ENCODE measurements around the gene RHBDD1.
"Not testable (repeated sequence)": the region's sequence is repeated elsewhere in the genome, so short reads cannot be mapped to it uniquely, and the experiment has no call there.

RHBDD1 gene

DNA sequence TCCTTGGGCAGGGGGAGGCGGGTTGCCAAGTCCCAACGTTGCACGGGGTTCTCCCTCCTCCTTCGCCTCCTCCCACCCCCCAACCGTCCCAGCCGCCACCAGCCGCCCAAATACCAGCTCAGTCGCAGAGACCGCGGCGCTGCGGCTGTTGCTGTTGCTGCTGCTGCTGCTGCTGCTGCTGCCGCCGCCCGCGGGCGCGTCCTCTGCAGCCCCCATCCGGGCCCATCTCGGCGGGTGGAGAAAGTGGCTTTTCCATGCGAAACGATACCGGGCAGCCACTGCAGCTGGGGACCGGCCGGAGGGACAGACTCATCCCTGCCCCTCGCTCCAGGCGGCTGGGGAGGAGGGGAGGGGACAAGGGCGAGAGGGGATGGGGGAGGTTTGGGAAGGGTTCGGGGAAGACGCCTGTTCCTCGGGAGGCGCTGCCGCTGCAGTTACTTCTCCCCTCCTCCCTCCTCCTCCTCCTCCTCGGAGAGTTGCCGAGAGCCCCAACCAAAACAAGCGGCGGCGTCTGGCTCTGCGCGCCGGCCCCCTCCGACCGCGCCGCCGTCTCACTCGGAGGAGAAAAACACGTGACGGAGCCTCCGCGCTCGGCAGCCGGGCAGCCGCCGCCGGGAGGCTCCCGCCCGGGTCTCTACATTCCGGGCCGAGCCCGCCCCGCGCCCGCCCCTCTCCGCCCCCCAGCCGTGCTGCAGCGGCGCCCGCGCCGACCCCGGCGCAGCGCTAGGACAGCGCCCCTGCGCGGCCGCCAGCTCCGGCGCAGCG is 36.5 kb upstream of the RHBDD1 start, which contains the start of gene IRS1:
Gene IRS1, minus strand, starts transcription at position 610 of the 765 bp plus-strand sequence. CDS start 1,082 bp downstream, outside the sequence.
- DNase-seq (ENCODE audit: extremely low read depth in 1 of 2, low read depth in 1 of 2), result peak in 1 of 2 donors; percentile 26

DNA sequence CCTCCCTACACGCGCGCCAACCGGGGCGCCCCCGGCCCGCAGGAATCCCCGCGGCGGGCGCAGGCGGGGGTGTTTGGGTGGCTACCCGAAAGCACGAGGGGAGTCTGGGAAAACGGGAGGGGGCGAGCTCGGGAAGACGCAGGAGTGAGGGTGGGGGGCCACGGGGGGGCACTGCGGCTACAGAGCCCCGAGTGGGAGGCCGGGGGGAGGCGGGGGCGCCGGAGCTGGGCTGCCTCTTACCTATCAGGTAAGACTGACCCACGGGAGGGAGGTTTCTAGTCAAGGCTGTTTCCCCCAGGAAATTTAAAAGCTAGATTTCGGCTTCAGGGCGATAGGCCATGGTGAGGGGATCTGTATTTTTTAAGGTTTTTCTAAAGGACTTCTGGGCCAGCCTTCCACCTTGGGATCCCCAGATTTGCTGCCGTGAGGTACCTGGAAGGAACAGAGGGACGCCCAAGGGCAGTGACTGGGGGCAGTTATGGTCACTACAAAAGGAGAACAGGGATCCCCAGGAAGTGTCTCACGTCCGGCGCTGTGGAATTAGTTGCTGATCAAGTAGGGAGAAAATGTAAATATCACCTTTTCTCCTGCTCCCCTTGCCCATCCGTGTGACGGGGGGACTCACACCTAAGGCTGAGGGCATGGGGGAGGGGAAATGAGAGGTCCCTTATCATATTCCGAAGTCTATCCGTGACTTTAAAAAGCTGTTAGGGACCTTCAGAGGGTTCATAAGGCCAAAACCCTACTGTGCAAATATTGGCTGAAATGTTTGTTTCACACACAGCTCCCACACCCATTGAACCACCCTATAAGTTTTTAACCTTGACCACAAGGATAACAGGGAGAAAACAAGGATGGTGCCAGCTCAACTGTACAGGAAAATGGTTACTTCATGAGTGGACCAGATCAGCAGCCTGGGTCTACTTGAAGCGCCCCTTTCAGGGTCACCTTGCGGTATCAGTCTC is 35.6 kb upstream of the RHBDD1 start:
- DNase-seq (ENCODE audit: extremely low read depth in 1 of 2, low read depth in 1 of 2), result no peak

DNA sequence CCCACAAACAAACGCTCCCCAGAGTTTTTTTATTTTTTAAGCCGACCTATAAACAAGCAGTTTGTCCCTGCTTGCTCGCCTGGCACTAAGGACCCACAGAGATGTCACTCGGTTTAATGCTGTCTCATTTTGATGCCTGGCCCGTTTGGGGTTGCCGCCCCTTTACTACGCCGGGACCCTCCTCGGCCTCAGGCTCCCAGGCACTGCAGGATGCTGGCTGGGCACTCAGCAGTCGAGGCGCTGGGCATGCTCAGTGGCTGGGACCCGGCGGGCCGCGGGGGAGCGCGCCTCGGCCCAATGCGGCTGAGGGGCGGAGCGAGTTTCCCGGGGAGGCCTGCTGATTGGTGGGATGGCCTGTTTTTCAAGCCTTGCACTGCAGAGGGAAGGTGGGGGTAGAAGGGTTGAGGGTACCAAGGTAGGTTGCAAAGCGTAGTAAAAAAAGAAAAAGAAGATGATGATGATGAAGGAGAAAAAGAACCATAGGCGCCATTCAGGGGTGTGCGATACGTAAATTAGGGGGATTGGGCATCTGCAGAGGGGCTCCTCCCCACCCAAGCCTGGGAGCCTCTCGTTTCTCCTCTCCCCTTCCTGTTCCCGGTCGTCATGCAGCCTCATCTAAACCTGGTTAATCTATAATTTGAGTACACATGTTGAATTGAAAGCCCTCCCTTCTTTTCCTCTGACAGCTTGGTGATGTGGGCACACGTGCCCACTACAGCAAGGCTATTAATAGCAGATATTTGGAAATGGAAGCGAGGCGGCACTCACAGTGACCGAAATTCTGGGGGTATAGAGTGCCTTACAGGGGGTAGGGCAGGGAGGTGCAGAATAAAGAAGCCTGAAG is 34.7 kb upstream of the RHBDD1 start:
- DNase-seq (ENCODE audit: extremely low read depth in 1 of 2, low read depth in 1 of 2), result peak; percentile 60 to 61

GRCh38 chr2:226802573-226802972 is 33.3 kb upstream of the RHBDD1 start:
- no peak for DNase-seq (ENCODE audit: extremely low read depth in 1 of 2, low read depth in 1 of 2)

DNA sequence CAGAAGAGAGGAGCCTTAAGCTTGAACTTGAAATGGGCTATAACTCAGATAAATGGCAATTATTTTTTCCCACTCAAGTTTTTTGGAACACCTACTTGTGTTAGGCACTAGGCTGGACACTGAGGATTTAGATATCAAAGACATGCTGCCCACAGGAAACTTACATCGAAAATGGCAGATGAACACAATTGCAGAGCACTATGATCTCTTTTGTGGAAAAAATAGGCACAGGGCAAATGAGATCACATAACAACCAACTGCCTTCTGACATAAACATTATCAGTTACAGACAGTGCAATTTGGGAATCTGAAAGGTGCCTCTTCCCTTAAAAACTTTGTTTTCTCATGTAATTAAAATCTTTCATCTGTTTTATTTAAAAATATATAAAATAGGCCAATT is 32.4 kb upstream of the RHBDD1 start:
- no peak for DNase-seq (ENCODE audit: extremely low read depth in 1 of 2, low read depth in 1 of 2)

DNA sequence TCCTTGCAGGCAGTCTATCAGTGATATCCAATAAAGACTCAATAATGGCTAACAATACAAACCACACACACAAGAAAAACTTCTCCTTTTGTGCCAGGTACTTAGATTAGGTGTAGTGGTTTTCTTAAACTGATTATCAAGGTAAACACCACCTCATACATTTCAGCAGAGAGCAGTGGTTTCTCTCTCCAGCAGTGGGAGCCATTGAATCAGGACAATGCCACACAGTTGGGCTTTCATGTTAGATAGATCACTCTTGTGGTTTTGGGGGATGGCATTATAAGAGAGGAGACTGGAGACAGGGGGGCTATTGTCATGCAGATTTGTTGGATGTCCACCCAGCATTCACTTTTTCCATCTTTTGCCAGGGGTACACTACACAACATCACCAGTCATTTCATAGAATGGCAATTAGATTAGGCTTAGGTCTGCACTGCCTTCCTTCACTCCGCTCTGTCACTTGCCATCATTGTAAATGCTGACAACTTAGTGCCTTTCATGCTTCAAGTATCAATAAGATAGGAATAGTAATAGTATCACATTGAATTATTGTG is 22.6 kb upstream of the RHBDD1 start:
- DNase-seq (ENCODE audit: extremely low read depth in 1 of 2, low read depth in 1 of 2), result no peak

- DNase-seq (ENCODE audit: extremely low read depth in 1 of 2, low read depth in 1 of 2), result no peak
These were observed 16.9 kb upstream of the RHBDD1 start for GRCh38 chr2:226818930-226819329.

GRCh38 chr2:226825056-226825455 is 10.8 kb upstream of the RHBDD1 start:
- no peak for DNase-seq (ENCODE audit: extremely low read depth in 1 of 2, low read depth in 1 of 2)

DNA sequence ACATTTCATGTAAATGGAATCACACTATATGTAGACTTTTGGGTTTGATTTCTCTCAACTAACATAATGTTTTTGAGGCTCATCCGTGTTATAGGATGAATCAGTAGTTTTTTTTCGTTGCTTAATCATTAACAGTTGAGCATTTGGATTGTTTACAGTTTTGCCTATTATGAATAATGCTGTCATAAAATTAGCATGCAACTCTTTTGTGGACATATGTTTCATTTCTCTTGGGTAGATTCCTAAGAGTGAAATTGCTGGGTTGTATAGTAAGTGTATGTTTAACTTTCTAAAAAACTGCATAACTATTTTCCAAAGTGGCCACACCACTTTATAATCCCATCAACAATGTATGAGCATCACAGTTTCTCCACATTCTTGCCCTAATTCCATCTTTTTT is 7.7 kb upstream of the RHBDD1 start:
- no peak for DNase-seq (ENCODE audit: extremely low read depth in 1 of 2, low read depth in 1 of 2)

GRCh38 chr2:226829721-226830631 is 5.9 kb upstream of the RHBDD1 start:
- no peak for DNase-seq (ENCODE audit: extremely low read depth in 1 of 2, low read depth in 1 of 2)

- no peak for DNase-seq (ENCODE audit: extremely low read depth in 1 of 2, low read depth in 1 of 2)
These were observed 4.6 kb upstream of the RHBDD1 start for GRCh38 chr2:226831266-226831665.

DNA sequence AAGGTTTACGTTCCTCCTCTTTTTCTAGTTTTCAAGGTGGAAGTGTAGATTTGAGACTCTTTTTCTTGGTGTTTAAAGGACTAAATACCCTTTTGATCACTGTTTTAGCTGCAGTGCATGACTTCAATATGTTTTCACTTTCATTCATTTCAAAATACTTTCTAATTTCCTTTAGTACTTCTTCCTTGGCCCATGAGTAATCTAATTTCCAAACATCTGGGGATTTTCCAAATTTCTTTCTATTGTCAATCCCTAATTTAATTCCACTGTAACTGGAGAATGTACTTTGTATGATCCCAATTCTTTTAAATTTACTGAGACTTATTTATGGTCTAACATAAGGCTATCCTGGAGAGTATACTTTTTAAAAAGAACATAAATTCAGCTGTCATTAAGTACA is 3.8 kb upstream of the RHBDD1 start:
- no peak for DNase-seq (ENCODE audit: extremely low read depth in 1 of 2, low read depth in 1 of 2)

DNA sequence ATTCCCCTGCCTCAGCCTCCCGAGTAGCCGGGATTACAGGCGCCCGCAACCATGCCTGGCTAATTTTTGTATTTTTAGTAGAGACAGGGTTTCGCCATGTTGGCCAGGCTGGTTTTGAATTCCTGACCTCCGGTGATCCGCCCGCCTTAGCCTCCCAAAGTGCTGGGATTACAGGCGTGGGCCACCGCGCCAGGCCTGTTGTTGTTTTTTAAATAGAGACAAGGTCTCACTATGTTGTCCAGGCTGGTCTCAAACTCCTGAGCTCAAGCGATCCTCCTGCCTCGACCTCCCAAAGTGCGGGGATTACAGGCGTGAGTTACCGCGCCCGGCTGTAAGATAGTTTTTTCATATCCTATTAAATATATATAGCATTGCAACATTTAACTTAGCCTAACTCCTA is 974 bp upstream of the RHBDD1 start:
- not testable (repeated sequence) for DNase-seq (ENCODE audit: extremely low read depth in 1 of 2, low read depth in 1 of 2)

GRCh38 chr2:226835420-226835795 is 446 bp upstream of the RHBDD1 start:
- no peak for DNase-seq (ENCODE audit: extremely low read depth in 1 of 2, low read depth in 1 of 2)

DNA sequence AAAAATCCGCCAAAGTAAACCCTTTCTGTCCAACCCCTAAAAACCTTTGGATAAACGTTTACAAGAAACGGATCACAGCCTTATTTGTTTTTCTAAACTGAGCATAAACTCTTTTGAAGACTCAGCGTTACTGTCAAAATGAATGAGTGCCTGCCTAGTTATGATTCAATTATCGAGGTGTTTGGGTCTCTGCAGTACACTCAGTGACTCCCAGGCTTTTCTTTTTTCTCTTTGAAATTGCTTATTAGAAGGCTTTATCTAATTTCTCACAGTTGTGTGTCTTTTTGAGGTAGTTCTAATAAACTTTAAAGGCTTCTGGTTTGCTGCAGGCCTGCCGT is 663 bp downstream of the RHBDD1 start:
- no peak for DNase-seq (ENCODE audit: extremely low read depth in 1 of 2, low read depth in 1 of 2)

- no peak for DNase-seq (ENCODE audit: extremely low read depth in 1 of 2, low read depth in 1 of 2)
These were observed 1.5 kb downstream of the RHBDD1 start for GRCh38 chr2:226837334-226837733.

DNA sequence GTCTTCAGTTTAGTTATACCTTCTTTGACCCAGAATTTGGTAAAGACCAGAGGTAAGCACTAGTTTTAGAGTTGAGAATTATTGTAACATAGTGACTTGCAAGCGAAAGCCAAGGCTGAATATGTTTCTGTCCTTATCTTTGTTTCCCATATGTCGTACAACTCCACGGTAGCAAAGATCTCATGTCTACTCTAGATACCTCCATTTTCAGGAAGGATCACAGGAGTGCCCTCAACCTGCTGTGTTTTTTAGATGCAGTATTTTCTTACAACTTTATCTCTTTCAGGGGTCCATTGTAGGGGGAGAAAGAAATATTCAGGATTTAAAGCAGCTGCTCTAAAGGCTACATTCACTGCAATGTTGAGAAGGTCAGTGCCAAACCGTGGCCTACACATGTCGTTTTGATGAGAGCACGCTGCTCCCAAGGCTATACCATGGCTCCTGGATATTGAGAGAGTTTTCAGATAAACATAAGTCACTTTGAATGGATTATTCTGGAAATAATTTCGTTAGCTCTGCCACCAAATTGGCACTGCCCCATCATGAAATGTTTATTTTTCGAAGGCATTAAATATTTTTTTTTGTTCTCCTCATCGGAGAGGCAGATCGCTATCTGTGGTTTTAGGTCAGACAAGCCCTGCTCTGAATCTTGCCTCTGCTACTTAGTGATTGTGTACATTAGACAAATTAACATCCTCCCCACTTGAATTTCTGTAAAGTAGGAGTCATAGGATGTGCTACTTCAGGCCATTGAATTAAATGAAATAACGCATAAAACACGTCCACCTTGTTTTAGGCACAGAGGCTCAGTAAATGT is 2.1 kb downstream of the RHBDD1 start:
- DNase-seq (ENCODE audit: extremely low read depth in 1 of 2, low read depth in 1 of 2), result no peak

- no peak for DNase-seq (ENCODE audit: extremely low read depth in 1 of 2, low read depth in 1 of 2)
These were observed 2.9 kb downstream of the RHBDD1 start for GRCh38 chr2:226838722-226839121.

- no peak for DNase-seq (ENCODE audit: extremely low read depth in 1 of 2, low read depth in 1 of 2)
These were observed 3.3 kb downstream of the RHBDD1 start for GRCh38 chr2:226839161-226839560.
